Loucy (cell line): ENCODE measurements around the gene PPP1R13B.

ENCODE experiments used
- CTCF ChIP-seq: fragments of 200-600 bp; sonication (generic); conservative IDR thresholded peaks from 2 replicates; pipeline ENCODE4 v1.5.1; 2014; ENCODE audit warnings: mild to moderate bottlenecking, antibody characterized with exemption, low read length
- EZH2phosphoT487 ChIP-seq: fragments of 200-600 bp; IDR thresholded peaks from 2 replicates; pipeline ENCODE4 v1.6.1; 2018; ENCODE audit warnings: antibody characterized with exemption, mild to moderate bottlenecking, moderate library complexity, borderline replicate concordance

GRCh38 chr14:103830511-103831270 lies 16.7 kb downstream of the PPP1R13B start:
- no peak for TF ChIP-seq CTCF
- no peak for TF ChIP-seq EZH2phosphoT487
